ENCODE results near the gene LCT.

The LCT gene

GRCh38 chr2:135840601-135841000, 3.6 kb upstream of the LCT start:
- TF ChIP-seq CTCF (IDR thresholded peaks at IDR 0.05; ENCODE audit: extremely low read depth, insufficient read depth, missing control alignments), result no peak
- DNase-seq (ENCODE audit: low spot score), result no peak
- in situ Hi-C loops (cut with MboI; ENCODE audit: low pct_unique_long_range_greater_than_20kb, low sequenced_read_pairs, unreplicated experiment), result no loop called here

GRCh38 chr2:135839713-135840112, 2.7 kb upstream of the LCT start:
- in situ Hi-C loops (cut with MboI; ENCODE audit: low pct_unique_long_range_greater_than_20kb, low sequenced_read_pairs, unreplicated experiment), result no loop called here

GRCh38 chr2:135838502-135838901, 1.5 kb upstream of the LCT start:
- in situ Hi-C loops (cut with MboI; ENCODE audit: low pct_unique_long_range_greater_than_20kb, low sequenced_read_pairs, unreplicated experiment), result no loop called here
- no peak for DNase-seq (ENCODE audit: low spot score)
- no peak for TF ChIP-seq CTCF (IDR thresholded peaks at IDR 0.05; ENCODE audit: extremely low read depth, insufficient read depth, missing control alignments)

More at GRCh38 chr2:135839713-135840112, 2.7 kb upstream of the LCT start:
- TF ChIP-seq CTCF (IDR thresholded peaks at IDR 0.05; ENCODE audit: extremely low read depth, insufficient read depth, missing control alignments), result no peak
- no peak for DNase-seq (ENCODE audit: low spot score)

- no peak for DNase-seq (ENCODE audit: low spot score)
- no peak for TF ChIP-seq CTCF (IDR thresholded peaks at IDR 0.05; ENCODE audit: extremely low read depth, insufficient read depth, missing control alignments)
- in situ Hi-C loops (cut with MboI; ENCODE audit: low pct_unique_long_range_greater_than_20kb, low sequenced_read_pairs, unreplicated experiment), result no loop called here
These were observed 4.1 kb downstream of the LCT start for GRCh38 chr2:135832891-135833290.

GRCh38 chr2:135831180-135831812, 5.7 kb downstream of the LCT start:
- no peak for DNase-seq (ENCODE audit: low spot score)
- no peak for TF ChIP-seq CTCF (IDR thresholded peaks at IDR 0.05; ENCODE audit: extremely low read depth, insufficient read depth, missing control alignments)
- in situ Hi-C loops (cut with MboI; ENCODE audit: low pct_unique_long_range_greater_than_20kb, low sequenced_read_pairs, unreplicated experiment), result no loop called here

GRCh38 chr2:135829378-135830135, 7.4 kb downstream of the LCT start:
- in situ Hi-C loops (cut with MboI; ENCODE audit: low pct_unique_long_range_greater_than_20kb, low sequenced_read_pairs, unreplicated experiment), result no loop called here
- no peak for TF ChIP-seq CTCF (IDR thresholded peaks at IDR 0.05; ENCODE audit: extremely low read depth, insufficient read depth, missing control alignments)
- no peak for DNase-seq (ENCODE audit: low spot score)

All from GM13977 (cell line).